ENCODE measurements around the gene NSUN5. TPM values are rescaled to one million over a fixed set of nuclear protein-coding genes. Genes with fewer than 3 reads are reported as not detected.
A peak's percentile ranks its signal among the peaks of the same experiment; 100 is the strongest.
"Not testable (repeated sequence)": the region's sequence is repeated elsewhere in the genome, so short reads cannot be mapped to it uniquely, and the experiment has no call there.

The NSUN5 gene
- total RNA-seq, 1 experiment from 2014 or later: 64.0 TPM

DNA sequence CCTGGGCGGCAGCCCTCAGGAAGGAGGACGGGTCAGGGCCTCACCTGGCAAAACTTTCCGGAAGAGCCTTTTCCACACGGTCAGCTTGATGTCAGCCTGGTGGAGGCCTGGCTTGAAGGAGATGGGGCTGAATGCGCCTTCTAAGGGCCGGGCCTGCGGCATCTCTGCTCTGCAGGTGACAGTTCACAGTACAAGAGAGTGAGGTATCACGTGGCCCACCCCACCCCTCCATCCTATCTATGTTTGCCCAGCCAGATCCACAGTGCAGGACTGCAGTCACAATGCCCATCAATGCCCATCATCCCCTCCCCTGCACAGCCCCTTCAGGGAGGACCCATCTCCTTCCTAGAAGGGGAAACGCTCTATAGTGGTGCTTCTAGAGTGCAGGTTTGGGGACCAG, 7.9 kb upstream of the NSUN5 start:
- Histone ChIP-seq H3K27ac (no peak overlapping the region), H3K27me3 (replicated peaks) (no peaks in the 10 kb centered on the region), H3K9me3 (replicated peaks) (no peaks in the 10 kb centered on the region), H3K36me3 (no peaks in the 10 kb centered on the region), H3K4me1 (replicated peaks) (0 out of 2 replicates have a peak, but pooled peaks cover 2% of the 10 kb centered on the region), H3K4me3 (no peak overlapping the region)
- DNase-seq (ENCODE audit: low read depth in 1 of 2, low spot score in 2 of 2): no peak

DNA sequence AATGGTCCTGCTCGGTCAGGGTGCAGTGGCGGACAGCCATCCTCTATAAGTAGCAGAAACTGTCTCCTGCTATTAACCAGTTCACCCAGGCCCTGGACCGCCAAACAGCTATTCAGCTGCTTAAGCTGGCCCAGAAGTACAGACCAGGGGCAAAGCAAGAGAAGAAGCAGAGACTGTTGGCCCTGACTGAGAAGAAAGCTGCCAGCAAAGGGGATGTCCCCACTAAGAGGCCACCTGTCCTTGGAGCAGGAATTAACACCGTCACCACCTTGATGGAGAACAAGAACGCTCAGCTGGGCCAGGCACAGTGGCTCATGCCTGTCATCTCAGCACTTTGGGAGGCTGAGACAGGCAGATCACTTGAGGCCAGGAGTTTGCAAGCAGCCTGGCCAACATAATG, 5.6 kb upstream of the NSUN5 start:
- H3K4me3 ChIP-seq: no peak overlapping the region
- no peaks in the 10 kb centered on the region for H3K9me3 ChIP-seq (replicated peaks)
- DNase-seq (ENCODE audit: low read depth in 1 of 2, low spot score in 2 of 2): no peak
- H3K36me3 ChIP-seq: no peaks in the 10 kb centered on the region
- H3K27me3 ChIP-seq (replicated peaks): no peaks in the 10 kb centered on the region
- H3K4me1 ChIP-seq (replicated peaks): 0 out of 2 replicates have a peak, but pooled peaks cover 3% of the 10 kb centered on the region
- H3K27ac ChIP-seq: no peak overlapping the region

DNA sequence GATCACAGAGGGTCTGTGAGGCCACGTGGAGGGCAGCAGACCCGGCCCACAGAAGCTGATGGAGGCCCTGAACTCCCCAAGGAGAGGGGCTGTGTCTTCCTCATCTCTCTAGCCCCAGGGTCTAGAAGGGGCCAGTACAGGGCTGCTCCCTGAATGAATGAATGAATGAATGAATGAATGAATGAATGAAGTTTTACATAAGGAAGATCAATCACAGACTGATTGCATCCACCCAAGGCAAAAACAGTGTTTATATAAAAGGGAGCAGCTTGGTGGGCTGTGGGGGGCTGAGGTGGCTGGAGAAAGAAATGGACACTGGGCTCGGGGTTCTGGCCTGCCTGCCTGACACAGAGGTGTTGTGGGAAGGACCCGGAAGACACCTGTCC, 4.9 kb upstream of the NSUN5 start:
- Histone ChIP-seq H3K9me3 (replicated peaks) (no peaks in the 10 kb centered on the region), H3K4me1 (replicated peaks) (0 out of 2 replicates have a peak, but pooled peaks cover 6% of the 10 kb centered on the region), H3K4me3 (no peak overlapping the region), H3K36me3 (no peaks in the 10 kb centered on the region), H3K27ac (no peak overlapping the region), H3K27me3 (replicated peaks) (no peaks in the 10 kb centered on the region)
- DNase-seq (ENCODE audit: low read depth in 1 of 2, low spot score in 2 of 2): no peak

DNA sequence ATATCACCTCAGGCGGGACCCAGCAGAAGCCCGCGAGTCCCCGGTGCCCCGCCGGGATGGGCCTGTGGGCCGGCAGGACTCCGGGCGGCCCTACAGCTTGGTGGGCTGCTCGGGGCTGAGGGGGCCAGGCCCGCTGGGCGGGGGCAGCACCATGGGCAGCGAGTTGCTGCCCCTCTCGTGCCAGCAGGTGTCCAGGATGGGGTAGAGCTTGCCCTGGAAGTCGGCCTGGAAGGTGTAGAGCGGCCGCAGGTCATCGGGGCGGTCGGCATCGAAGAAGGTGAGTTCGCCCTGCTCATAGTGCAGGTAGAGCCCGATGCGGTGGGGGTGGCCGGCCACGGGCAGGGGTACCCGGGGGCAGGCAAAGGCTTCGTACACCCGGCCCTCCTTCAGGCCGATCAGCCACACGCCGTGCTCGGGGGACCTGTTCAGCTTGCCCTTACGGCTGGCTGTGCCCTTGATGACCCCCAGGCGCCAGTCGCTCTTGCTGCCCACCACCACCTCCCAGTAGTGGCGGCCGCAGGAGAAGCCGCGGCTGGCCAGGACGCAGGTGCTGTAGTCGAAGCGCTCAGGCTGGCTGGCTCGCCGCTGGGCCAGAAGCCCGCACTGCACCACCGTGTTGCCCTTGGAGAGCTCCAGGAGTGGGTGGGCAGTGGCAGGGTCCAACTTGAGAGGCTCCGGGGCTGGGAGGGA, 4.3 kb upstream of the NSUN5 start:
- H3K9me3 ChIP-seq (replicated peaks): no peaks in the 10 kb centered on the region
- peaks cover 9% of the 10 kb centered on the region; the same call in 1 of the 2 replicates for H3K4me1 ChIP-seq (replicated peaks)
- no peak overlapping the region for H3K27ac ChIP-seq
- DNase-seq (ENCODE audit: low read depth in 1 of 2, low spot score in 2 of 2): no peak
- H3K4me3 ChIP-seq: no peak overlapping the region
- no peaks in the 10 kb centered on the region for H3K27me3 ChIP-seq (replicated peaks)
- H3K36me3 ChIP-seq: 0 out of 2 replicates have a peak, but pooled peaks cover 2% of the 10 kb centered on the region

DNA sequence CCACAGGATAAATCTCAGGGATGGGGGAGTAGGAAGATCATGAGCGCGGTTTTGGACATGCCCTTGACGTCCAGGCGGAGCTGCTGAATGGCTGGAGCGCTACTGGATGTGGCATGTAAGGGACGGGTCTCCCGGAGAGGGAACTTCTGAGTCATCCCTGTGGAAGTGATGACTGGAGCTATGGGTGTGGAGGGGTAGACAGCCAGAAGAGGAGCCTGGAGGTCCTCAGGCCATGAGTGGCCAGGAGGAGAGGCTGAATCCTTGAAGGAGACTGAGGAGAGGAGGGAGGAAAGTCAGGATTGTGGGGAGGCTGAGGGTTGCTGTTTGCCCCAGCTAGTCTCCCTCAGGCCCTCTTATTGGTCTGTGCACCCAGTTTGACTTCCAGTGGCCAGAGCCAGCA, 2.8 kb upstream of the NSUN5 start:
- H3K27me3 ChIP-seq (replicated peaks); H3K27ac ChIP-seq; H3K36me3 ChIP-seq; H3K4me3 ChIP-seq; H3K9me3 ChIP-seq (replicated peaks); DNase-seq (ENCODE audit: low read depth in 1 of 2, low spot score in 2 of 2): not testable (repeated sequence)
- H3K4me1 ChIP-seq (replicated peaks): peaks cover 13% of the 10 kb centered on the region; the same call in 1 of the 2 replicates

DNA sequence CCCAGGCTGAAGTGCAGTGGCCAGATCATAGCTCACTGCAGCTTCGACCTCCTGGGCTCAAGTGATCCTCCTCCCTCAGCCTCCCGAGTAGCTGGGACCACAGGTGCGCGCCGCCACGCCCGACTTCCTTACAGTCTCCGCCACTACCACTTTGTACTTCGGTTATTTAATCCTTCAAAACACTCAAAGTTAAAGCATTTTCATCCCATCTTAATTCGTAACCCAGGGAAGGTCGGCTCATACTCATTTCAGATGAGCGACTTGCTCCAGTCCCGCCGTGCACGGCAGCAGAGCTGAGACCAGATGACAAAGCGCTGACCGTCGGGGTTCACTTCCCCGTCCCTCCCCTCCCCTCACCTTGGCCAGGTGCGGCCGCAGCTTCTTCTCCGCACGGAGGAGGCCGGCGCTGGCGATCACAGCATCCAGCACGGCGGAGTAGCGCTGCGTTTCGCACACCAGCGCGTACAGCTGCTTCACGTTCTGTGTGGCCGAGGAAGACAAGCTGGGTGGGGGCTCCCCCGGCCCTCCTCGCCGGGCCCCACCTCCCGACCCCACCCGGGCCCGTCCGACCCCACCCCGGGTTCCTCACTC, 457 bp downstream of the NSUN5 start:
- Histone ChIP-seq H3K4me1 (replicated peaks) (peaks cover 13% of the 10 kb centered on the region; the same call in 1 of the 2 replicates), H3K4me3 (peak overlapping the region; percentile 52), H3K27ac (no peak overlapping the region), H3K27me3 (replicated peaks) (no peaks in the 10 kb centered on the region), H3K36me3 (peaks cover 32% of the 10 kb centered on the region), H3K9me3 (replicated peaks) (no peaks in the 10 kb centered on the region)
- DNase-seq (ENCODE audit: low read depth in 1 of 2, low spot score in 2 of 2): peak in 1 of 2 experiments; percentile 40

DNA sequence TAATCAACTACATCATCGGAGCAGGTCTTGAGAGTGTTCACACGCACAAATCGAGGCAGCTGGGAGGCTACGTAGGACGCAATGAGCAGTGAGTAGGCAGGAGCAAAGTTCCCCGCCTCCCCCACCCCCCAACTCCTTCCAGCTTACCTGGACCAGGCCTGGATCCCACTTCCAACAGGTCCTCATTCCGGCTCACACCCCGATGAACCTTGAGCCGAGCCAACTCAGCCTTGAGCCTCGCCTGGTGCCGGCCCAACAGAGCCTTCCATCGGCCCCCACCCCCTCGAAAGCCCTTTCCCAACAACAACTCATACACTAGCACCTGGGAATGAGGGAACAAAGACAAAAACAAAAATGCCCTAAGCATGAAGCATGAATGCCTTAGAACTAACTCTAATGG, 1.2 kb downstream of the NSUN5 start:
- Histone ChIP-seq H3K4me3 (peak overlapping the region; percentile 52), H3K36me3 (peaks cover 32% of the 10 kb centered on the region), H3K27ac (no peak overlapping the region), H3K4me1 (replicated peaks) (peaks cover 13% of the 10 kb centered on the region; the same call in 1 of the 2 replicates), H3K27me3 (replicated peaks) (no peaks in the 10 kb centered on the region), H3K9me3 (replicated peaks) (no peaks in the 10 kb centered on the region)
- peak in 1 of 2 experiments; percentile 38 for DNase-seq (ENCODE audit: low read depth in 1 of 2, low spot score in 2 of 2)

DNA sequence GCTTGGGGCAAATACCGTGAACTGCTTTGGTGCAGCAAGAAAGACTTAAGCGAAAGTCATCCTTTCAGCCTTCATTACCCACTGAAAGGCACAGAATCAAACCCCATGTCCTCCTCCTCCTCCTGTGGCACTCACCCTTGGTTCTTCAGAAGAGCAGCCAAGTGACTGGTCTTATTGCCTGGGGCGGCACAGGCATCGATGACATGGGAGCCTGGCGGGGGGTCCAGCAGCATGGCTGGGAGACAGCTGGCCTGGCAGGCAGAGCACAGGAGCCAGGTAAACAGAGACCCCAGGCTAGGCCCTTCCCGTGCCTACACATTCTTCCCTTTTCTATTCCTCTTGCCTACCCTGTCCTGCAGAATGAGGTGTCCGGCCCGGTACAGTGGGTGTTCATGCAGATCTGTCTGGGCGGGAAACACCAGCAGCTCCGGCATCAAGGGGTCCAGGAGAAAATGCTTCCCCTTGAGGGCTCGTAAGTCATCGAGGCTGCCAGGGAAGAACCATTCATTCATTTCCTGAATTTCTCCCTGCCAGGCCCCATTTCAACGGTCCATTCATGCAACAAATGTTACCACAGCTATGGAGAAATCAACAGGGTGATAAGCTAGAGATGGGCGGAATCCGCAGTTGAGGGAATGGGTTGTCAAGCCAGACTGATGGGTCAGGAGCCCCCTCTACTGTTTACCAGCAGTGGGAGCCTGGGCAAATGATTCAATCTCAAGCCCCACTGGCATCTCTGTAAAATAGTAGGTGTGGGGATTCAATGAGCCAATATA, 3.8 kb downstream of the NSUN5 start:
- not testable (repeated sequence) for H3K4me1 ChIP-seq (replicated peaks); H3K27ac ChIP-seq; H3K27me3 ChIP-seq (replicated peaks); H3K4me3 ChIP-seq; H3K9me3 ChIP-seq (replicated peaks)
- peaks cover 32% of the 10 kb centered on the region for H3K36me3 ChIP-seq
- peak in 1 of 2 experiments; percentile 35 for DNase-seq (ENCODE audit: low read depth in 1 of 2, low spot score in 2 of 2)

DNA sequence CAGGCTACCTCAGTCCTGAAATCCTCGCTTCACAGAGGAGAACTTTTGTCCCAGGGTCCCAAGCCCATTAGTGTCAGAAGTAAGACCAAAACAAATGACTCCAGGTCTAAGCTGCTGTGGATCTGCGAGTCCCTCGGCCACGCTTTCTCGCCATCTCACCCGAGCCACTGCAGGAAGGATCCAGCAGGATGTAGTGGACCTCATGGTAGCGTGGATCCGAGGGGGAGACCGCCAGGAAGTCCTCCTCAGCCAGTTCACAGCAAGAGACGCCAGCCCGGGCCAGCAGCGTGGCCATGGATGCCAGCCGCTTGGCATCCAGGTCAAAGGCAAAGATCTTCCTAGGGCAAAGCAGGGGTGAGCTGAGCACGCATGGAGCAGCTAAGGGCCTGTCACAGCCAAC, 4.6 kb downstream of the NSUN5 start:
- no peaks in the 10 kb centered on the region for H3K9me3 ChIP-seq (replicated peaks)
- H3K4me1 ChIP-seq (replicated peaks): peaks cover 8% of the 10 kb centered on the region; the same call in 1 of the 2 replicates
- H3K4me3 ChIP-seq: no peak overlapping the region
- H3K36me3 ChIP-seq: peaks cover 32% of the 10 kb centered on the region
- no peak overlapping the region for H3K27ac ChIP-seq
- DNase-seq (ENCODE audit: low read depth in 1 of 2, low spot score in 2 of 2): peak in 1 of 2 experiments; percentile 25
- no peaks in the 10 kb centered on the region for H3K27me3 ChIP-seq (replicated peaks)

DNA sequence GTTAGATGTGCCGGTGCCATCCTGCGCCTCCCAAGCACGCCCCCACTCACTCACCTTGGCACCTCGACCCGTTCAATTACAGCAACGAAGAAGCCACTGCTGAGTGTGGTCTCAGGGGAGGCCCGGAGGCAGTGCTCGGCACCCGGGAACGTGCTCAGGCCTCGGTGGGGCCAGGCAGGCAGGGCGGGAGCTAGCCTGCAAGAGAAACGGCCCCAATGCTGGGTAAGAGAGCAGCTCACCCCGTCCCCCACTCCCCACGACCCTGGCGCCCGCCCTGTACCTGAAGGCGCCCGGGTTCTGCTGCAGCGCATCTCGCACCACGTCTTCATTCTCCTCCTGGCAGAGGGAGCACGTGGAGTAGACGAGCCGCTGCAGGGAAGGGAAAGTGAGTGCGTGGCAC, 5.1 kb downstream of the NSUN5 start:
- Histone ChIP-seq H3K9me3 (replicated peaks) (no peaks in the 10 kb centered on the region), H3K4me3 (no peak overlapping the region), H3K27ac (no peak overlapping the region), H3K27me3 (replicated peaks) (no peaks in the 10 kb centered on the region), H3K36me3 (peaks cover 32% of the 10 kb centered on the region), H3K4me1 (replicated peaks) (peaks cover 7% of the 10 kb centered on the region; the same call in 1 of the 2 replicates)
- peak in 1 of 2 experiments; percentile 40 for DNase-seq (ENCODE audit: low read depth in 1 of 2, low spot score in 2 of 2)

DNA sequence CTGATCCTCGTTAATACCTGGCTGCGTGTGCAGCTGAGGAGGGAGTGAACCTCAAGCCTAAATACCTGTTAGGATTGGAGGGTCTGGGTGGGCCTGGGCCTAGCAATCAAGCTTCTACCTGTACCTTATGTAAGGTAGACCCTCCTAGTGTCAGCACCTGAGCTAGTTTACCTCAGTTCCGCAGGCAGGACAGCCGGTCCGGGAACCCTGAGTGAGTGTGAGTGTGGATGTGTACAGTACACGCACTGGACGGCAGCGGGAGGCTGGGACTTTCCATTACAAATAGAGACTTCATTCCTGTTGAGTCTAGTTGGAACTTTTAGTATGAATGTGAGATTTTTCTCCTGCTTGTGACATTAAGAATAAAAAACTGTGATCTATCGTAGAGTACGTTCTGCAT, 5.8 kb downstream of the NSUN5 start:
- not testable (repeated sequence) for H3K9me3 ChIP-seq (replicated peaks); H3K4me3 ChIP-seq; DNase-seq (ENCODE audit: low read depth in 1 of 2, low spot score in 2 of 2); H3K4me1 ChIP-seq (replicated peaks); H3K27ac ChIP-seq; H3K27me3 ChIP-seq (replicated peaks)
- H3K36me3 ChIP-seq: peaks cover 30% of the 10 kb centered on the region

DNA sequence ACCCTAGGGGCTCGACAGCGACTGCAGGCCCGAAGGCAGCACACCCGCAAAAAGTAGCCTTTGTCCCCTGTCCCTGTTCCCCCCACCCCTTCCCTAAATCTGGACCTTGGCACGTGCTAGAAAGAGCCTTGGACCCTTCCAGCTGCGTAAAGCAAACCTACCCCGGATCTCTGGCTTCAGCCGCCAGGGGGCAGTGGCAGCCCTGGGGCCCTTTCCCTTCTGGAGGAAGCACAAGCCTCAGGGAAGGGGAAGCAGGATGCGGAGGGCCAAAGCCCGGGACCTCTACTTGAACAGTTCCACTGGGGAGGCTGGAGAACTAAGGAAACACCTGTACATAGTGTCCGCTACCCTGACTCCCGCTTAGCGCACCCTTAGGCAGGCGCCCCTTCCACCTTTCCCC, 7.5 kb downstream of the NSUN5 start:
- H3K9me3 ChIP-seq (replicated peaks); H3K4me1 ChIP-seq (replicated peaks); DNase-seq (ENCODE audit: low read depth in 1 of 2, low spot score in 2 of 2); H3K4me3 ChIP-seq; H3K27me3 ChIP-seq (replicated peaks); H3K27ac ChIP-seq: not testable (repeated sequence)
- H3K36me3 ChIP-seq: peaks cover 25% of the 10 kb centered on the region

DNA sequence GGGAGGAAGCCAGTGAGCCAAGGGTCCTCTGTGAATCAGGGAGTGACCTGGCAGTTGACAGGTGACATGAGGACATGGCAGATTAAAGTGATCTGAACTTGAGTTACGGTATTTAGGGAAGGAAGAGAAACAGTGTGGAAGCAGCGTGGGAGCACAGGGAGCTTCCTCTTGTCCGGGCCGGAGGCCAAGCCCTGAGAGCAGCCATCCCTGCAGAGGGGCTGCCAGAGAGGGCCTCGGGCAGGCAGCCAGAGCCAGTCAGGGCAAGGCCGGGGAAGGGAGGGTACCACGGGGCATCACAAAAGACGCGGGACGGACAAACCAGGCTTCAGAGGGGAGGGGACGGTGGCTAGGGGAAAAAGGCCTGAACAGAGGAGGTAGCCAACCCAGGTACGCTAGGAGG, 8.8 kb downstream of the NSUN5 start:
- H3K9me3 ChIP-seq (replicated peaks); H3K27me3 ChIP-seq (replicated peaks); H3K4me1 ChIP-seq (replicated peaks); DNase-seq (ENCODE audit: low read depth in 1 of 2, low spot score in 2 of 2); H3K4me3 ChIP-seq; H3K27ac ChIP-seq: not testable (repeated sequence)
- H3K36me3 ChIP-seq: peaks cover 13% of the 10 kb centered on the region

DNA sequence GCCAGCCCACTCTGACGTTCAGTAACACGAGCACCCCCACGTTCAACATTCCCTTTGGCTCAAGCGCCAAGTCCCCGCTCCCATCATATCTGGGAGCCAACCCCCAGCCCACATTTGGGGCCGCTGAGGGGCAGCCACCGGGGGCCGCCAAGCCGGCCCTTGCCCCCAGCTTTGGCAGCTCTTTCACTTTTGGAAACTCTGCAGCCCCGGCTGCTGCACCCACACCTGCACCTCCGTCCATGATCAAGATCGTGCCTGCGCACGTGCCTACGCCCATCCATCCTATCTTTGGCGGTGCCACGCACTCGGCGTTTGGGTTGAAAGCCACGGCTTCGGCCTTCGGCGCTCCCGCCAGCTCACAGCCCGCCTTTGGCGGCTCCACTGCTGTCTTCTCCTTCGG, 10.9 kb downstream of the NSUN5 start:
- H3K4me1 ChIP-seq (replicated peaks); H3K27me3 ChIP-seq (replicated peaks); H3K4me3 ChIP-seq; H3K9me3 ChIP-seq (replicated peaks); DNase-seq (ENCODE audit: low read depth in 1 of 2, low spot score in 2 of 2); H3K36me3 ChIP-seq; H3K27ac ChIP-seq: not testable (repeated sequence)
